OCI-LY7 (cell line): ENCODE data around the gene LSAMP. TPM values are rescaled to one million over a fixed set of nuclear protein-coding genes. Genes with fewer than 3 reads are reported as not detected.

ENCODE experiments used
- BruUV-seq: library from RNA; stranded (reverse); fragments of 400-500 nt; replicated peaks from 2 replicates; lab custom pipeline; 2021; lab: Mats Ljungman, UMichigan
- CTCF ChIA-PET: fragments of 300-600 bp; sonication (Branson Sonifier 250); formaldehyde crosslinking; loops from one replicate; lab custom pipeline; 2022; ENCODE audit warnings: antibody characterized with exemption; ENCODE audit not compliant: unreplicated experiment; lab: Charles Lee
- POLR2A ChIA-PET: fragments of 300-600 bp; sonication (Branson Sonifier 250); formaldehyde crosslinking; loops from one replicate; lab custom pipeline; 2022; ENCODE audit warnings: antibody characterized with exemption; lab: Charles Lee
- DNase-seq: peaks from one replicate; pipeline ENCODE4 v3.0.0-alpha.2; 2015; ENCODE audit warnings: low spot score
- H2AFZ ChIP-seq: fragments of 200-600 bp; sonication (generic), shearing (Covaris generic); 2 replicates; pipeline ENCODE4 v1.6.1; 2014; ENCODE audit warnings: mild to moderate bottlenecking, antibody characterized with exemption, low read length, moderate library complexity
- H3K27ac ChIP-seq: fragments of 200-600 bp; sonication (generic); 2 replicates; pipeline ENCODE4 v1.5.1; 2014; ENCODE audit warnings: mixed run types, low read depth, mild to moderate bottlenecking, moderate library complexity, low read length, inconsistent platforms; ENCODE audit not compliant: poor library complexity, severe bottlenecking
- H3K36me3 ChIP-seq: fragments of 200-600 bp; sonication (generic); 2 replicates; pipeline ENCODE4 v1.6.1; 2014; ENCODE audit warnings: mild to moderate bottlenecking, antibody characterized with exemption, low read length, moderate library complexity, mixed read lengths; ENCODE audit not compliant: insufficient read depth
- H3K4me1 ChIP-seq: fragments of 200-600 bp; sonication (generic); 2 replicates; pipeline ENCODE4 v1.5.1; 2014; ENCODE audit warnings: mild to moderate bottlenecking, low read length; ENCODE audit not compliant: insufficient read depth, poor library complexity, severe bottlenecking
- H3K4me2 ChIP-seq: fragments of 200-600 bp; sonication (generic); 2 replicates; pipeline ENCODE4 v1.6.1; 2014; ENCODE audit warnings: mild to moderate bottlenecking, low read length
- H3K4me3 ChIP-seq: fragments of 200-600 bp; sonication (generic); 2 replicates; pipeline ENCODE4 v1.5.1; 2014; ENCODE audit warnings: mild to moderate bottlenecking, low read depth, low read length; ENCODE audit not compliant: poor library complexity, severe bottlenecking
- H3K79me2 ChIP-seq: fragments of 200-600 bp; sonication (generic); 2 replicates; pipeline ENCODE4 v1.6.1; 2016; ENCODE audit warnings: low read depth, mild to moderate bottlenecking, low read length, moderate library complexity, mixed read lengths; ENCODE audit not compliant: insufficient read depth
- H3K9me2 ChIP-seq: fragments of 200-600 bp; sonication (generic); 2 replicates; pipeline ENCODE4 v1.6.1; 2016; ENCODE audit warnings: mild to moderate bottlenecking, low read length, mixed read lengths; ENCODE audit not compliant: insufficient read depth
- H3K9me3 ChIP-seq: fragments of 200-600 bp; sonication (generic); 2 replicates; pipeline ENCODE4 v1.6.1; 2014; ENCODE audit warnings: mild to moderate bottlenecking, mixed run types, low read length, mixed read lengths
- H4K20me1 ChIP-seq: fragments of 200-600 bp; sonication (generic); 2 replicates; pipeline ENCODE4 v1.6.1; 2014; ENCODE audit warnings: mild to moderate bottlenecking, antibody characterized with exemption, low read length, moderate library complexity, mixed read lengths; ENCODE audit not compliant: insufficient read depth
- EZH2phosphoT487 ChIP-seq: fragments of 200-600 bp; sonication (generic); IDR thresholded peaks from 2 replicates; pipeline ENCODE4 v1.6.1; 2018; ENCODE audit warnings: low read depth, borderline replicate concordance, mild to moderate bottlenecking, mixed run types, antibody characterized with exemption, low read length, moderate library complexity, mixed read lengths
- intact Hi-C: fragments of 100-400 bp; cut with micrococcal nuclease; formaldehyde crosslinking; loops from one replicate; pipeline ENCODE4 v1.10.0; 2022; ENCODE audit not compliant: unreplicated experiment
- total RNA-seq, 2 experiments: library from RNA; depleted of rRNA in 1 of 2; stranded (reverse); fragments of >200 nt in 1 of 2; shearing (Covaris generic) in 1 of 2; gene quantifications; 2 replicates each; pipeline ENCODE4 v1.2.3, GENCODE V29; 2014 to 2022
- TF ChIP-seq, protein P1 (sequence below): fragments of 200-600 bp; sonication (generic); conservative IDR thresholded peaks from 2 replicates; pipeline ENCODE4 v1.5.1; 2014; ENCODE audit warnings: mild to moderate bottlenecking, antibody characterized with exemption, low read length, moderate library complexity, mixed read lengths

LSAMP gene
- total RNA-seq, 2 experiments from 2014 or later, result 1.4 TPM; not detected in 1

DNA sequence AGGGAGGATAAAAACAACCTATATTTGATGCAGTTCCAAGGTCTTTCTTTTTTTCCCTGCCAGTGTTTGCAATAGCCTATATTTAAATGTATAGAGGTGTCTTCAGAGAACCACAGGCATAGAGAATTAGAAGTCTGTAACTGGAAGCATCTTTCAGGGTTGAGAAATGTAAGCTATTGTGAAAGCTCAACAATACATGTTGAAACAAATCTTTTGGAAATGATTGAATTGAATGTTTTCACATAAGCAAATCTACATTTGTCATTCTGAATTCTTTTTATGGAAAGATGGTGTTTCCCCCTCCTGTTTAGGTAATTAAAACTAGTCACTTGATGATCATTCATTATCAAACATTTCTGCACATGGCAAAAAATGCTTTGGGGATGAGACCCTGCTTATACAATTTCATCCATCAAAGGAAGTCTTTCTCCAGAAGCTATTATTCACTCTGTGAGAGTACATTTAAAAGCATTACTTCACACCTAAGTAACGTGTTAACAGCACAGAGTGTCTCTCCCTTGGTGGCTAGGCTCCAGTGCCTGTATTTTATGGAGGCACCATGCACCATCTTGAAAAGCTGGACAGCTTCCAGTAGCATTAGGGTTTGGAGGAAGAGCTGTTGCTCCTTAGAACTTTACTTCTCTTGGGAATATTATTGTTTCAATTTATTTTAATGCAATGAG is 406.2 kb downstream of the LSAMP start:
- DNase-seq, result no peak
- CTCF ChIA-PET, result no interaction called here
- H3K79me2 ChIP-seq, result no peaks in the 10 kb centered on the region
- H3K36me3 ChIP-seq, result no peaks in the 10 kb centered on the region
- H3K9me3 ChIP-seq, result no peaks in the 10 kb centered on the region
- H3K9me2 ChIP-seq, result no peaks in the 10 kb centered on the region
- POLR2A ChIA-PET, result interaction anchor here (0.6 kb wide), 1 partner anchor 1151 kb away, joined by 3 read pairs; no protein-coding TSS in a partner anchor
- TF ChIP-seq, protein P1, sequence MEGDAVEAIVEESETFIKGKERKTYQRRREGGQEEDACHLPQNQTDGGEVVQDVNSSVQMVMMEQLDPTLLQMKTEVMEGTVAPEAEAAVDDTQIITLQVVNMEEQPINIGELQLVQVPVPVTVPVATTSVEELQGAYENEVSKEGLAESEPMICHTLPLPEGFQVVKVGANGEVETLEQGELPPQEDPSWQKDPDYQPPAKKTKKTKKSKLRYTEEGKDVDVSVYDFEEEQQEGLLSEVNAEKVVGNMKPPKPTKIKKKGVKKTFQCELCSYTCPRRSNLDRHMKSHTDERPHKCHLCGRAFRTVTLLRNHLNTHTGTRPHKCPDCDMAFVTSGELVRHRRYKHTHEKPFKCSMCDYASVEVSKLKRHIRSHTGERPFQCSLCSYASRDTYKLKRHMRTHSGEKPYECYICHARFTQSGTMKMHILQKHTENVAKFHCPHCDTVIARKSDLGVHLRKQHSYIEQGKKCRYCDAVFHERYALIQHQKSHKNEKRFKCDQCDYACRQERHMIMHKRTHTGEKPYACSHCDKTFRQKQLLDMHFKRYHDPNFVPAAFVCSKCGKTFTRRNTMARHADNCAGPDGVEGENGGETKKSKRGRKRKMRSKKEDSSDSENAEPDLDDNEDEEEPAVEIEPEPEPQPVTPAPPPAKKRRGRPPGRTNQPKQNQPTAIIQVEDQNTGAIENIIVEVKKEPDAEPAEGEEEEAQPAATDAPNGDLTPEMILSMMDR, result no peak
- TF ChIP-seq EZH2phosphoT487, result no peak
- no peak overlapping the region for H3K4me3 ChIP-seq
- intact Hi-C loops, result no loop called here
- no peaks in the 10 kb centered on the region for H4K20me1 ChIP-seq
- H3K4me2 ChIP-seq, result no peak overlapping the region
- no peak overlapping the region for H3K27ac ChIP-seq
- BruUV-seq, result no TSS peak
- no peaks in the 10 kb centered on the region for H3K4me1 ChIP-seq
- no peak overlapping the region for H2AFZ ChIP-seq

DNA sequence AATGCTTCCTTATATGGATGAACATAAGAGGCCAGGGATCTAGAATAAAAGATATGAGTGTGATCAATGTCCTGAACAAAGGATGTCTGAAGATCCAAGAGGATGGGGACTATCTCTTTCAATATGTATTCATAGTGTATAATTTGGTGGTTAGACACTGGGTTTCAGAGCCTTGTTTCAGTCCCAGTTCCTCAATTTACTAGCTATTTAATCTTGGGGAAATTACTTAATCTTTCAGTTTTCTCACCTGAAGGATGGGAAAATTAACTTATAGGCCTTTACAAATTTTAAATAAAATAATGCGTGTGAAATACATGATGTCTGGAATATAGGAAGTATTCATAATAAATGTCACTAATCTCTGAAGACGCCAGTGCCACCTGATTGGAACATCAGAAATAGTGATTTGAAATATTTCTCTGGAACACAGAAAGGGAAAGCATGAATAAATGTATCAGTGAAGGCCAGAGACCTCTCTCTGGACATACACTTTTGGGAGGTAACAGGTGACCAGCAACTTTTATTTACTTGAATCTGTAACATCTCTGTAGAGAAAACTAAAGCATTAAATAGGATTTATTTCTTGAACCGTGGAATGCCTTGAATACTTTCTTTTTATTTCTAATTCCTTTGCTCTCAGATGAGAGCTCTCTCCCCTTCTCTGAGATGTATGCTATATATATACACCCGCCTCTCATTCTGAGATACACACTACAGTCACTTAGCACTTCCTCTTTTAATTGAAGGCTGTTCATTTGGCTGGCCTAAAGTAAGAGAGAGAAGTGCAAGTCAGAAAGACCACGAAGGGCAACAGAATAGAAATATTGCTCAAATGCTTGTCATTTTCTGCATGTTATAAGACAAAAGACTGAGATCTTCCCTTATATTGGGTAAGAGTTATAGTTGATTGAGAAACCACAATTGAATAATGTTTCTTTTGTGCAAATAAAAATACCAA is 407.1 kb downstream of the LSAMP start:
- H3K9me2 ChIP-seq, result no peaks in the 10 kb centered on the region
- H3K4me3 ChIP-seq, result no peak overlapping the region
- H4K20me1 ChIP-seq, result no peaks in the 10 kb centered on the region
- H3K79me2 ChIP-seq, result no peaks in the 10 kb centered on the region
- no peak overlapping the region for H3K4me2 ChIP-seq
- POLR2A ChIA-PET, result no interaction called here
- CTCF ChIA-PET, result no interaction called here
- no peak overlapping the region for H3K27ac ChIP-seq
- no peaks in the 10 kb centered on the region for H3K4me1 ChIP-seq
- DNase-seq, result peak; percentile 6
- no peak overlapping the region for H2AFZ ChIP-seq
- no peaks in the 10 kb centered on the region for H3K9me3 ChIP-seq
- no peaks in the 10 kb centered on the region for H3K36me3 ChIP-seq
- TF ChIP-seq EZH2phosphoT487, result no peak
- no TSS peak for BruUV-seq
- intact Hi-C loops, result no loop called here

DNA sequence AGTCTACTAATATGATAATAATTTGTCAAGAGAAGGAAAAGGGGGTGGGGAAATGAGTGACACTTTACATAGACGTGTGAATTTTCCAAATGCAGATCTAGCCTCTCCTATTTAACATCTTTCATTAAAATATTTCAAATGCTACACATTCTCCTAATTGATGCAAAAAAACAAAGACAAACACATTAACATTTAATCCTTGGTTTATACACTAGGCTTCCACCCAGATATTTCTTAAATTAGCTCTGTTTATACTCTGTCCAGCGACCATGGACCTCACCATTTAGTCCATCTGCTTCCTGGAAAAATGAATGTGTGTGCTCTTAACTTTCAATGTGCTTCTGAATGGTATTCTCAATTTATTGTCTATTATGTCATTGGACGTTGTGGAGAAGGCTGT is 409.9 kb downstream of the LSAMP start:
- POLR2A ChIA-PET, result interaction anchor here (1.0 to 1.1 kb wide), 2 partner anchors 11 to 13 kb away, joined by 3 read pairs; no protein-coding TSS in a partner anchor
- BruUV-seq, result no TSS peak

More for the DNA sequence above, 409.9 kb downstream of the LSAMP start:
- H3K36me3 ChIP-seq, result no peaks in the 10 kb centered on the region
- intact Hi-C loops, result no loop called here
- CTCF ChIA-PET, result no interaction called here
- no peaks in the 10 kb centered on the region for H3K4me1 ChIP-seq
- no peak overlapping the region for H3K4me2 ChIP-seq
- no peaks in the 10 kb centered on the region for H4K20me1 ChIP-seq
- H2AFZ ChIP-seq, result no peak overlapping the region
- TF ChIP-seq, protein P1, result no peak
- TF ChIP-seq EZH2phosphoT487, result no peak
- no peaks in the 10 kb centered on the region for H3K79me2 ChIP-seq
- no peak overlapping the region for H3K4me3 ChIP-seq
- H3K27ac ChIP-seq, result no peak overlapping the region
- H3K9me2 ChIP-seq, result no peaks in the 10 kb centered on the region
- DNase-seq, result no peak
- no peaks in the 10 kb centered on the region for H3K9me3 ChIP-seq
